Loucy (cell line): ENCODE measurements around the gene SORCS1.

Experiments
- H2AFZ ChIP-seq: fragments of 200-600 bp; sonication (generic); 2 replicates; pipeline ENCODE4 v1.6.0; 2016; ENCODE audit warnings: antibody characterized with exemption, mild to moderate bottlenecking, low read length, moderate library complexity
- H3F3A ChIP-seq: fragments of 200-600 bp; 2 replicates; pipeline ENCODE4 v1.6.0; 2016; ENCODE audit warnings: antibody characterized with exemption, low read depth, mild to moderate bottlenecking
- H3K27me3 ChIP-seq: fragments of 200-600 bp; sonication (generic); 2 replicates; pipeline ENCODE4 v1.6.1; 2014; ENCODE audit warnings: low read length, mild to moderate bottlenecking; ENCODE audit not compliant: insufficient read depth, poor library complexity, severe bottlenecking
- H3K36me3 ChIP-seq: fragments of 200-600 bp; sonication (generic); 2 replicates; pipeline ENCODE4 v1.6.1; 2016; ENCODE audit warnings: low read length; ENCODE audit not compliant: insufficient read depth
- H3K4me1 ChIP-seq: fragments of 200-600 bp; sonication (generic); 2 replicates; pipeline ENCODE4 v1.5.1; 2014; ENCODE audit warnings: low read length, mild to moderate bottlenecking; ENCODE audit not compliant: insufficient read depth, poor library complexity, severe bottlenecking
- H3K4me2 ChIP-seq: fragments of 200-600 bp; sonication (generic); 2 replicates; pipeline ENCODE4 v1.6.0; 2014; ENCODE audit warnings: antibody characterized with exemption, low read length, low read depth, mild to moderate bottlenecking; ENCODE audit not compliant: poor library complexity, severe bottlenecking
- H3K4me3 ChIP-seq: fragments of 200-600 bp; sonication (generic); 2 replicates; pipeline ENCODE4 v1.5.1; 2014; ENCODE audit warnings: low read length, mild to moderate bottlenecking, mixed read lengths; ENCODE audit not compliant: poor library complexity, severe bottlenecking
- H3K79me2 ChIP-seq: fragments of 200-600 bp; sonication (generic); 2 replicates; pipeline ENCODE4 v1.6.1; 2014; ENCODE audit warnings: low read length; ENCODE audit not compliant: insufficient read depth
- H3K9ac ChIP-seq: fragments of 200-600 bp; sonication (generic); 2 replicates; pipeline ENCODE4 v1.6.0; 2014; ENCODE audit warnings: mild to moderate bottlenecking, low read depth, low read length, moderate library complexity; ENCODE audit not compliant: poor library complexity, severe bottlenecking
- H3K9me2 ChIP-seq: fragments of 200-600 bp; sonication (generic); replicated peaks from 2 replicates; pipeline ENCODE4 v1.6.1; 2016; ENCODE audit warnings: low read depth, low read length, mixed read lengths
- H3K9me3 ChIP-seq: fragments of 200-600 bp; sonication (generic); 2 replicates; pipeline ENCODE4 v1.6.1; 2014; ENCODE audit warnings: mild to moderate bottlenecking, antibody characterized with exemption, low read length, low read depth; ENCODE audit not compliant: insufficient read depth
- H4K20me1 ChIP-seq: fragments of 200-600 bp; sonication (generic); 2 replicates; pipeline ENCODE4 v1.6.0; 2014; ENCODE audit warnings: antibody characterized with exemption, low read length, mild to moderate bottlenecking; ENCODE audit not compliant: insufficient read depth, poor library complexity, severe bottlenecking
- EZH2phosphoT487 ChIP-seq: fragments of 200-600 bp; IDR thresholded peaks from 2 replicates; pipeline ENCODE4 v1.6.1; 2018; ENCODE audit warnings: antibody characterized with exemption, mild to moderate bottlenecking, moderate library complexity, borderline replicate concordance
- TF ChIP-seq, protein P1 (sequence below): fragments of 200-600 bp; sonication (generic); conservative IDR thresholded peaks from 2 replicates; pipeline ENCODE4 v1.5.1; 2014; ENCODE audit warnings: mild to moderate bottlenecking, antibody characterized with exemption, low read length

SORCS1 gene

DNA sequence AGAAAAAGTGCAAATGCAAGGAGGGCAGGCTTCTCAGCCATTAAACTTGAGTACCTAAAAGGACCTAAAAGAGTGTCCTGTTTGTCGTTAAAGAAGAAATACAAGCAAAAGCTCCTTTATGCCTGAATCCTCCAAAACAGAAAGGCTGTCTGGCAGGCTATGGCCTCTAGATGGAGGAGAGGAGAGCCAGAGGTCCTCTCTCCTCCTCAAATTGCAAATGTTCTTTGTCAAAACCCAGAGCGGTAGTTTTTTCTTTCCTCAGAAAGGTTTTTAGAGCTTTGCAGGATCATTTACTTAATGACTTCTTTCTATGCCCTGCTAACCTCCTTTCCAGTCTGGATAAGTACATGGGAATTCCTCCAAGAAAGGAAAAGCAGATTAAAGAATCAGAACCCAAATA is 1.9 kb upstream of the SORCS1 start:
- H3K4me2 ChIP-seq: no peak overlapping the region
- H3F3A ChIP-seq: no peaks in the 10 kb centered on the region
- H3K9me3 ChIP-seq: no peaks in the 10 kb centered on the region
- H3K9ac ChIP-seq: no peak overlapping the region
- H3K4me1 ChIP-seq: no peaks in the 10 kb centered on the region
- H3K36me3 ChIP-seq: no peaks in the 10 kb centered on the region
- no peak for TF ChIP-seq EZH2phosphoT487
- TF ChIP-seq, protein P1, sequence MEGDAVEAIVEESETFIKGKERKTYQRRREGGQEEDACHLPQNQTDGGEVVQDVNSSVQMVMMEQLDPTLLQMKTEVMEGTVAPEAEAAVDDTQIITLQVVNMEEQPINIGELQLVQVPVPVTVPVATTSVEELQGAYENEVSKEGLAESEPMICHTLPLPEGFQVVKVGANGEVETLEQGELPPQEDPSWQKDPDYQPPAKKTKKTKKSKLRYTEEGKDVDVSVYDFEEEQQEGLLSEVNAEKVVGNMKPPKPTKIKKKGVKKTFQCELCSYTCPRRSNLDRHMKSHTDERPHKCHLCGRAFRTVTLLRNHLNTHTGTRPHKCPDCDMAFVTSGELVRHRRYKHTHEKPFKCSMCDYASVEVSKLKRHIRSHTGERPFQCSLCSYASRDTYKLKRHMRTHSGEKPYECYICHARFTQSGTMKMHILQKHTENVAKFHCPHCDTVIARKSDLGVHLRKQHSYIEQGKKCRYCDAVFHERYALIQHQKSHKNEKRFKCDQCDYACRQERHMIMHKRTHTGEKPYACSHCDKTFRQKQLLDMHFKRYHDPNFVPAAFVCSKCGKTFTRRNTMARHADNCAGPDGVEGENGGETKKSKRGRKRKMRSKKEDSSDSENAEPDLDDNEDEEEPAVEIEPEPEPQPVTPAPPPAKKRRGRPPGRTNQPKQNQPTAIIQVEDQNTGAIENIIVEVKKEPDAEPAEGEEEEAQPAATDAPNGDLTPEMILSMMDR: no peak
- H3K4me3 ChIP-seq: no peak overlapping the region
- H4K20me1 ChIP-seq: no peaks in the 10 kb centered on the region
- no peaks in the 10 kb centered on the region for H3K9me2 ChIP-seq
- no peak overlapping the region for H2AFZ ChIP-seq
- no peaks in the 10 kb centered on the region for H3K27me3 ChIP-seq
- no peaks in the 10 kb centered on the region for H3K79me2 ChIP-seq

DNA sequence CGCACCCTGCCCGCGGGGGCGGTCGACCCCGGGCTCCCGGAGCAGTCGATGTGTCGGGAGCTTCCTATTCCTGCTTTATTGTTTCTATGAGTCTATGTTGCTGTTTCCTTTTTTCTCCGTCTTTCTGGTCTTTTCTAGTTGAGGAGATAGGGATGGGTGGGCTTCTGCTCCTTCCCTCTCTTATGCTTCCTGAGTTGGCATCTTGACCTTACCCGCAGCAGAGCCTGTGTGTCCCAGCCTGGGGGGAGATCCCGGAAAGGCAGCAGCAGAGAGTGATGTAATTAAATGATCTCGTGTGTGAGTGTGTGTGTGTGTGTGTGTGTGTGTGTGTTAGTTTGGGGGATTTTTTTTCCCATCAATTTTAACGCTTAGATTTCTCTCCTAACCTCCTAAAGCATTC is 486 bp upstream of the SORCS1 start:
- H3K79me2 ChIP-seq: no peaks in the 10 kb centered on the region
- H3K36me3 ChIP-seq: no peaks in the 10 kb centered on the region
- no peak overlapping the region for H2AFZ ChIP-seq
- no peaks in the 10 kb centered on the region for H3K9me2 ChIP-seq
- H3K4me2 ChIP-seq: no peak overlapping the region
- H3K9ac ChIP-seq: no peak overlapping the region
- TF ChIP-seq EZH2phosphoT487: no peak
- TF ChIP-seq, protein P1: no peak
- no peaks in the 10 kb centered on the region for H3K27me3 ChIP-seq
- H3K4me3 ChIP-seq: no peak overlapping the region
- no peaks in the 10 kb centered on the region for H3K4me1 ChIP-seq
- no peaks in the 10 kb centered on the region for H3K9me3 ChIP-seq
- H3F3A ChIP-seq: no peaks in the 10 kb centered on the region
- no peaks in the 10 kb centered on the region for H4K20me1 ChIP-seq

DNA sequence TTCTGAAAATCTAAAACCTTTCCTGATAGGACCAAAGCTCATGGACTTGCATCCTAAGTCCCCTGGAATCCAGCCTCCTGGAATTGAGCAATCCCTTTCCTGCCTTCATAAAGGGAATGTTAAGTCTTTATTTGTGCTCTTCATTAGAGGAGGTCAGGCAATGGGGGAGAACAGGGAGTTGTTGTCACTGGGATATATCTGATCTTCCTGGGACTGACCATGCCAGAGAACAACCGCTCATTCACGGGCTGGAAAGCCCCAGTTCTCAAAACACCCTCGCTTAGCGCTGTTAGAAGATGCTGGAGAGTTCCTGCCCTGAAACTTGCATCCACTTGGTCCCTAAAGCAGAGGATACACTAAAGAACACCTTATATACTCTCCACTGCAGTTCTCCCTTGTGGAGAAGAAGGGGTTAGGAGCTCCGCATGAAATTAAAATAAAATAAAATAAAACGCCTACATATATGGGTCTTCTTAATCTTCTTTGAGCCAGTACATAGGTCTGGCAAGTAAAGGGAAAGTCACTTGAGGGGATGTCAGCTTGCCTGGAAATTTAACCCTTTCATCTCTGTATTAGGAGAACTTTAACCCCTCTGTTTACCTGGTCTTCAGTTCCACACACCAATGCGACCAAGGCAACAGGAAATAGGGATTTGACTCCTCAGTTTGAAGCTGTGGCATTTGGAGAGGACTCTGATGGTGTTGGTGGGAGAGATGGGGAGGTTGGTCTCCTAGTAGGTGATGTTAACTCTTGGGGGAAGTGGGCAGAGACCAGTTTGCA is 1.2 kb downstream of the SORCS1 start:
- Histone ChIP-seq H3K4me2 (no peak overlapping the region), H3K9me3 (no peaks in the 10 kb centered on the region), H3K4me1 (no peaks in the 10 kb centered on the region), H3K36me3 (no peaks in the 10 kb centered on the region), H3K4me3 (no peak overlapping the region), H3K27me3 (no peaks in the 10 kb centered on the region), H3F3A (no peaks in the 10 kb centered on the region), H3K79me2 (no peaks in the 10 kb centered on the region), H3K9me2 (no peaks in the 10 kb centered on the region), H4K20me1 (no peaks in the 10 kb centered on the region), H3K9ac (no peak overlapping the region), H2AFZ (no peak overlapping the region)
- TF ChIP-seq, protein P1: no peak
- TF ChIP-seq EZH2phosphoT487: no peak
